GM21447 (cell line): Measurements from ENCODE around the gene GPR83.
"Not testable (repeated sequence)": the region's sequence is repeated elsewhere in the genome, so short reads cannot be mapped to it uniquely, and the experiment has no call there.

Source experiments
- ATAC-seq: cut with Tn5 transposase; IDR thresholded peaks from one replicate; pipeline ENCODE4 v1.9.1; 2021; ENCODE audit not compliant: unreplicated experiment

Gene GPR83

GRCh38 chr11:94376841-94377240, 24.4 kb downstream of the GPR83 start:
- ATAC-seq: no peak

GRCh38 chr11:94370576-94370975, 30.6 kb downstream of the GPR83 start:
- ATAC-seq: not testable (repeated sequence)

- ATAC-seq: not testable (repeated sequence)
Measured at GRCh38 chr11:94350850-94351563, 50.2 kb downstream of the GPR83 start.

GRCh38 chr11:94346311-94346710, 54.9 kb downstream of the GPR83 start:
- not testable (repeated sequence) for ATAC-seq

GRCh38 chr11:94343495-94343894, 57.7 kb downstream of the GPR83 start:
- no peak for ATAC-seq

GRCh38 chr11:94342250-94342649, 59.0 kb downstream of the GPR83 start:
- ATAC-seq: no peak

GRCh38 chr11:94338651-94339050, 62.6 kb downstream of the GPR83 start:
- no peak for ATAC-seq

GRCh38 chr11:94336033-94336432, 65.2 kb downstream of the GPR83 start:
- no peak for ATAC-seq

GRCh38 chr11:94332814-94333213, 68.4 kb downstream of the GPR83 start:
- ATAC-seq: no peak

GRCh38 chr11:94330789-94331188, 70.4 kb downstream of the GPR83 start:
- ATAC-seq: no peak

GRCh38 chr11:94329501-94329900, 71.7 kb downstream of the GPR83 start:
- no peak for ATAC-seq

GRCh38 chr11:94328587-94329080, 72.6 kb downstream of the GPR83 start:
- no peak for ATAC-seq
